Fibroblast of skin of left biceps (primary cell): ENCODE data around the gene ANKH.
"Not testable (repeated sequence)": the region's sequence is repeated elsewhere in the genome, so short reads cannot be mapped to it uniquely, and the experiment has no call there.

Source experiments
- DNase-seq, 2 experiments: peaks; one replicate each; pipeline ENCODE4 v3.0.0-alpha.2; 2013; ENCODE audit warnings: low read depth in 2 of 2

Gene ANKH

DNA sequence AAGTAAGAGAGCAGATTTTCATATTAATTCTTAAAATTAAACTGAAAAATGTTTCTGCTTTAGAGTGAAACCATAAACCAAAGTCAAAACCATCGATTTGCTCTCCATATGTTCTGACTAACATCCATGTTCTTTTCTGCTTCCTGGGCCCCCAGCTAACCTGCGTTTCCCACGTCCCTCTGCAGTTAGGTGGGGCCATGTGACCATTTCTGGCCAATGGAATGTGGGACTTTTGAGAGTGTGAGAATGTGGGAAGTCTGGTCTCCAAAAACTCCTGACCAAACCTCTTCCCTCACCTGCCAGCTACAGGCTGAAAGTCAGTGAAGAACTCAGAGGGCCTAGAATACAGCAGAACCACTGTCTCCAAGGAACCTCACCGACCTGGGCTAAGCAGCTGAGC is 44.9 kb downstream of the ANKH start:
- no peak for DNase-seq

- no peak for DNase-seq
Measured at GRCh38 chr5:14825977-14826376, 45.6 kb downstream of the ANKH start.

DNA sequence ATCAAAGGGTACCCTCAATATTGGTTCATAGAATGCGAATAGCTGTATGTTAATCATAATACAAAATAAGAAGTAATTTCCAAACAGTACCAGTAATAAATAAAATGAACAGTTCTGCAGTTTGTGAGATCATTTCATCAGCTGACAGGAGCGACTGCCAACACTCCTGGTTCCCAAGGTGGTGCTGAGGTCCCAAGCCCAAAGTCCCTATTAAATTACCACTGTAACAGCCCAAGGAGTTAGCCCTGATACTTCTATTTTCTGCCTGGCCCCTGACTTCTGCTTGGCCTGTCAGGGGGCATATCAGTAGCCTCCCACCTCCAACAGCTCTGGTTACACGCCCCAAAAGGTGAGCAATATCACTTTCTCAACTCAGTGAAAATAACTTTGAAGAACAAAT is 47.1 kb downstream of the ANKH start:
- no peak for DNase-seq

DNA sequence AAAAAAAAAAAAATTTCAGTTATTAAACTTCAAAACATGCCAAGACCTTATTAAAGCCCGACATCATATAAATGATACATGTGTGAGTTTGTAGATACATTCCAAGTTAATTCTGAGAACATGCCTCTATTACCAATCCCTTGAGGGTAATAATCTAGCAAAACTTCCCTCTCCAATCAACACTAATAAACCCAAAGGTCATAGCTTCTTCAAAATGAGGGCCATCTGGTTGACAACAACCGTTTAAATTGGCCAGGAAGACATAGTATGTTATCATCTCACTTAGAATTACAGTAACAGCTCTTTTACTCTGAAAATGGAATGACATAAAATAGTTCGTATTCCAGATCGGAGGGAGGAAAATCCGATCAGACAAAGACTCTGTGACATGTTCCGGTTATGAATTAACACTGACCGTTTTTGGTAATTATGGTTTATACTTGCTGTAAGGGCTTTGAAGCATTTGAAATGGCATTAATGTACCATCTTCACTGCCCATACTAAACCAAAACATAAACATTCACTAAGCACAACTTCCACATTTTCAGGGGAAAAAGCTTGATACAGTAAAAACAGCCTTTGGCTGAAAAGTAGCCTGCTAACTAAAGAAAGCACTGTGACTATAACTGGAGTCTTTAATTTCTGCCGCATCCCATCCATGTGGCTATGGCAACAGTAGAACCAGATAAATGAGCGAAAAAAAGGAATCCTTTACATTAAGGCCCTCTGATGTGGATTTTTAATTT is 50.3 kb downstream of the ANKH start:
- no peak for DNase-seq

DNA sequence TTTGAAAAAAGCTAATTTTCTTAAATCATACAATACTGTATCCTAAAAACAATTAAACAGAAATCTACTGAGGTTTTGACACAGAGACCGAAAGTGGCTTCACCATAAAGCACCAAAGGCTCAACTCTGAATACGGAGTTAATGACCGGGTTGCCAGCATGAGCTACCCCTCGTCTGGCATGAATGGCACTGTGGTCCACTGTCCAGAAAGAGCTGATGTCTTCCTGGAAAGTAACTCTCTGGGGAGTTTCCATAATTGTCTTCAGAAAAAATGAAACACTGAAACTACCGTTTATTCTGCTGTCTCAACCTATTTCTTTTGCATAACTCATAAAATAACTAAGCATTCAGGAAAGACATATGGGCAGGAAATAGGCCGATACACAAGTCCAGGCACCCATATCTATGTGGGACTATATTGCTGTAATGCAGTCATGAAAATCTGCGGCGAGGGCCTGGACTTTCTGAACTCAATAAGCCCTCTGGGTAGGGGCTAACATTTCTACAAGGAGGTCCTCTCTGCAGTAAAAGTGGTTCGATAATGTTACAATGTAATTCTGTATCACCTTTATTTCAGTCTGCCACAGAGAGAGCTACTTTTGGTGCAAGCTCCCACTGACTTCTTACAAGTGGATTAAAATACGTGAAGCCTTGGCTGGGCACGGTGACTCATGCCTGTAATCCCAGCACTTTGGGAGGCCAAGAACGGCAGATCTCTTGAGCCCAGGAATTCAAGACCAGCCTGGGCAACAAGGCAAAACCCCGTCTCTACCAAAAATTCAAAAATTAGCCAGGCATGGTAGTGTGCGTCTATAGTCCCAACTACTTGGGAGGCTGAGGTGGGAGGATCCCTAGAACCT is 52.4 kb downstream of the ANKH start:
- no peak for DNase-seq

DNA sequence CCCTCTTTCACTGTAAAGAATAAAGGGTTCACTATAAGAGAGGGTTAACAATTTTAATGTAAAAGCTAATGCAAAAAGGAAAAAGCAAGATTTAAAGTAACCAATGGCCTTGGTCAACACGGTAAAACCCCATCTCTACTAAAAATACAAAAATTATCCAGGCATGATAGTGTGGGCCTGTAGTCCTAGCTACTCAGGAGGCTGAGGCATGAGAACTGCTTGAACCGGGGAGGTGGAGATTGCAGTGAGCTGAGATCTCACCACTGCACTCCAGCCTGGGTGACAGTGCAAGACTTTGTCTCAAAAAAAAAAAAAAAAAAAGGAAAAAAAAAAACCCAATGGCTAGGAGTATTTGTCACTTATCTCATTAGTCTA is 53.8 kb downstream of the ANKH start:
- DNase-seq, result not testable (repeated sequence)

DNA sequence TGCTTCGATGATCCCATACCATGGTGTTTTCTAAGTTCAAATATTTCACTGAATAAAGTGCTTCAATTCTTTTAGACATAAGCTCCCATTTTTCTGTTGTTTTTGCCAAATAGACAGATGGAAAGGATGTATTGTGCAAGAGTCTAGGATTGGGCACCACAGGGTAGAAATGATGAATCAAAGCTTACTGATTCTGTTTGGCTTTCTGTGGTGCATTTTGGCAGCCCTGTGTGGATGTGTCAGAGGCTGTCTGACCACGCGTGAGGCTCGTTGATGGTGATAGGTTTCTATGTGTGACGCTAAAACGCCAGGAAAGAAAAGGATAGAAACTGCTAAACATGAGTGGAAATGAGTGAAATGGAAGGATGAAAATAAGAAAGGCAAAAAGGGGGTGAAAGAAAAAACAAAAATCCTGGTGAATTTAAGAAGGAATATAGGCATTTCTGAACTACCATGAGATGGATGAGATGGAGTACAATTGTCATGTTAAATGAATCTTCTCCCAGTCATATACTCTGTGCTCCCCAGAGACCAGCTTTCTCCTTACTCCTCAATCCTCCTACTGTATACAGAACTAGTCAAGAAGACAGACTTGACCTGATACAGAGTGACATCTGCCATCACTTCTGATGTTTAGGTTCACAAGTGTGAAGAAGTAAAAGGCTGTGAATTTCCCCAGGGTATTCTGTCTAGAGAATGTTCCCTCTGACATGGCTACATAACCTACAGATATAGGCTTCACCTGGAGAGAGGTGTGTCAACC is 54.4 kb downstream of the ANKH start:
- DNase-seq, result peak; percentile 52 to 53

DNA sequence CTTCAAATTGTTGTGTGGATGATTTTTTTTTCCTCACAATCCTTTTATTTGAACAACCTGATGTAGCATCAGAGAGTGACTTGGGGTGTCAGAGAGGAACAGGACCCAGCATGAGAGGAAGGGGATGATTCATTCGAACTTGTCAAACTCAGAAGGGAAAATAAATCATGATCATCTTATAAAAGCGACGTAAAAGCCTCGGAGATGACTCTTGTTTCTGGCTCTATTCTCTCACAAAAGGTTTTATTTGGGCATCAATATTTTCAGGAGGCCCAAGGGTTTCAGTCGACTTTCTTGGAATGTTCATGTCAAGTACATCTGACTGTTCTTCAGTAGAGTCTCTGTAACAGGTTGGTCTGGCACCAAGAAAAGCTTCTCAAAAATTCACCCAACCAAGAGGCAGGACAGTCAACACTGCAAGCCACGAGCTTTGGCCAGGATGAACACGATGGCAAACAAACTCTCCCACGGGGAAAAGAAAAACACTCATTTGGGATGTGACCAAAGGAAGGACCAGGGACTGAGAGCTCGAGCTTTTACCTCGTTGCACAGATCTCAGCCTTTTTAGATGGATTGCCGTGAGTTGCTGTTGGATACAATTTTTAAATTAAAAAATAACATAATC is 55.1 kb downstream of the ANKH start:
- DNase-seq, result no peak

DNA sequence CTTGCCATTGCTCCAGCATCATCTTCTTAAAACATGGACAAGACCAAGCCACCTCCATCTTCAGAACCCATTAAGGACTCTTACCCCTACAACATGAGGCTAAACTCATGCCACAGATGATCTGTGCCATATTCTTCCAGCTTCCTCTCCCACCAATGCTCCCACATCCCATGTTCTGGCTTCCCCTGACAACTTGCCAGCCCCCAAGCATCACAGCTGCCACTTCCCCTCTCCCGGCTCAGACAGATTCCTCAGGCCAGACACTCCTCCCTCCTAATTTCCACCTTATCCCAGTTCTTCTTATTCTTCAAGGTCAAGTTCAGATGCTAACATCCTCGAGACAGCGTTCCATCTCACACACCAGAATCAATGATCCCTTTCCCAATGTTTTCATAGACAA is 57.8 kb downstream of the ANKH start:
- no peak for DNase-seq

- DNase-seq, result no peak
Measured at GRCh38 chr5:14812166-14812565, 59.4 kb downstream of the ANKH start.

DNA sequence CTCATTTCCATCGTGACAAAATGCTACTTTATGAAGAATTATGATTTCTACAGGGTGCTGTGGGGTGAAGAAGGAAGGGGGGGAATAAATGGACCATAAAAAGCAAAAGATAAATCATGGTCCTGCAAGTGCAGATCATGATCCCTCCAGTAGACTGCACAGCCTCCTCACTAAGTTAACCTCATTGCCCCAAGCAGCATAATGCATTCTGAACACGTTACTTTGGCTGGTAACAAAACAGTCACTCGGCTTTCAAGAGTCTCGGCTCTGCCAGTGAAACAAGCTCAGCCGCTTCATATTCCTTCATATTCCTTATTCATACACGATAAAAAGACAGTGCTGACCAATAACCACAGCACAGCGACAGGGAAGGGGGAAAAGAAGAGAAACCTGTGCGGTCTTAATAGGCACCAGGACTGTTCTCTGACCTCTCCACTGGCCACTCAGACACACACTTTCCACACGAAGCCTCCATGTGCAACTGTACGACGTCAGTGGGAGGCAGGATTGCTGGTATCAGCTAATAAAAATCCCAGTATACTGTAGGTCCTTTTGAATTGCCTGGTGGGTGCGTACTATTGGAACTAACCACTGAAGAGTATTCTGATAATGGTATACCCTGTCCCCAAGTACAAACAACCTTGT is 60.5 kb downstream of the ANKH start:
- DNase-seq, result no peak

- DNase-seq, result no peak
Measured at GRCh38 chr5:14810282-14810681, 61.3 kb downstream of the ANKH start.

DNA sequence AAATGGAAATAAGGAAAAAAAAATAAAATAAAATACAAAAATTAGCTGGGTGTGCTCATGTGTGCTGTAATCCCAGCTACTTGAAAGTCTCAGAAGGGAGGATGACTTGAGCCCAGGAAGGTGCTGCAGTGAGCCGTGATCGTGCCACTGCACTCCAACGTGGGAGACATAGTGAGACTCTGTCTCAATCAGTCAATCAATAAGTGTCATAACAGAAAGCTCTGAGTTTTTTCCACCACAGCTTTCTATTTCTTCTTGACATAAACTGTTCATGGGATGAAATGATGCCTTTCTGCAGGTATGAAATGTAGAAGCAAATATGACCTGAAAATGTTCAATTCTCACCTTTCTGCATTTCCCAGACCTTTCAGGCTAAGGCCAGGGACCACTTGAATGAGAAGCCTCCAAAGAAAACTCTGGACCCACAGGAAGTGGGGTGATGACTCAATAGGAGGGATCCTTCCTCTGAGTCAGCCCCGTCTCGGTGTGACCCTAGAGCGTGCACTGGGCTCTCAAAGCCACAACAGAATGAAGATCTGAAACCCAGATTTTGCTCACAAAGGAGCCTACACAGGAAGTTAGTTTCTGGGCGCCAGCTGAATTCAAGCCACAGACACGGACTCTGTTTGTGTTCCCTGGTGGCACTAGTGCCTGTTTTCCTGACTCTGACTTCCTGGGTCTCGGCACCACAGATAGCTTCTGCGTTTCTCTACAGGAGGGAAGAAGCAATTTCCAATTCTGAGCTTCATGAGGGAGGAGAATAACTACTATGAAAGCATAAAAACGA is 62.0 kb downstream of the ANKH start:
- DNase-seq, result peak; percentile 30 to 40

GRCh38 chr5:14807471-14807870 is 64.1 kb downstream of the ANKH start:
- no peak for DNase-seq

GRCh38 chr5:14806456-14806855 is 65.1 kb downstream of the ANKH start:
- peak; percentile 29 to 33 for DNase-seq

- no peak for DNase-seq
Measured at GRCh38 chr5:14802541-14802940, 69.0 kb downstream of the ANKH start.

- no peak for DNase-seq
Measured at GRCh38 chr5:14801792-14802191, 69.8 kb downstream of the ANKH start.

- not testable (repeated sequence) for DNase-seq
Measured at GRCh38 chr5:14797385-14797784, 74.2 kb downstream of the ANKH start.

DNA sequence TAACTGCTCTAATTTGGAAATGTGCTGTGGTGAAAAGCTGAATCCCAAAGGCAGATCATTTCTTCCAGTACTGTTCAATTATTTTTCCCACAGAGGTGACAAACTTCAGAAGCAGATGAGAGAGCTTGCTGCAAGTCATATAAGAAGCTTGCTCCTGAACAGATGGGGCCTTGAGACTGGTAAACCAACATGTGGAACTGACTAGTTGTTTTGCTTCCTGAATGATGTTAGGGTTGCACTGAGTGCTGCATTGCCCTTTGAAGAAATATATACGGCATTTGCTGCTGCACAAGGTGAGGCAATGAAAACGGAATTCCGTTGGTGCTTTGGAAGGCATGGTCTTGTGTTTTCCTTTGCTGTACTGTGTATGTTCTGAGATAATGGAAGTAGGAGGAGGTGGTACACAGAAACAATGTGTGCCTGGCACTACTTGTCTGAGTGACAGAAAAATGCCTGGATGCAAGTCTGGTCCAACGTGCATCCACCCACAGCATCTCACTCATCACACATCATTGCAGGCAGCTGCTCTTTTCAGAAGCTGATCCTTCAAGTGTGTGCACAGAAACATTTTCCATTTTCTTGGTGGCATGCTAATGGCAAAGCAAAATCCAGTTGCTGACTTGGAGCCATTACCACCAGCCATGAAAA is 76.9 kb downstream of the ANKH start:
- no peak for DNase-seq

GRCh38 chr5:14793851-14794250 is 77.7 kb downstream of the ANKH start:
- DNase-seq, result no peak
